K562 (cell line): ENCODE results near the gene RNF6. TPM values are rescaled to one million over a fixed set of nuclear protein-coding genes. Genes with fewer than 3 reads are reported as not detected.

Experiments used
- EP400 ChIP-seq: fragments of 450-650 bp; IDR thresholded peaks from 2 replicates; pipeline ENCODE4 v1.6.1; 2017; ENCODE audit warnings: antibody characterized with exemption, mild to moderate bottlenecking, moderate library complexity
- RBFOX2 ChIP-seq: fragments of 200-400 bp; formaldehyde crosslinking; IDR thresholded peaks from 2 replicates; pipeline ENCODE4 v1.6.1; 2017; ENCODE audit warnings: low read depth, mild to moderate bottlenecking, low read length, moderate library complexity
- TBP ChIP-seq: optimal IDR thresholded peaks from 2 replicates; pipeline ENCODE3; 2011; ENCODE audit warnings: low read depth, low read length, improper control_type of control experiment
- TRIM28 ChIP-seq: fragments of 450-650 bp; IDR thresholded peaks from 2 replicates; pipeline ENCODE4 v1.6.1; 2017
- ZEB2 ChIP-seq: fragments of 450-650 bp; IDR thresholded peaks from 2 replicates; pipeline ENCODE4 v1.6.1; 2016
- ZKSCAN8 ChIP-seq: fragments of 200-800 bp; sonication (Bioruptor generic); IDR thresholded peaks from 2 replicates; pipeline ENCODE4 v1.6.1; 2016; ENCODE audit warnings: missing genetic modification characterization, missing compliant biosample characterization
- ZNF384 ChIP-seq: IDR thresholded peaks from 2 replicates; pipeline ENCODE4 v1.6.1; 2012; ENCODE audit warnings: low read depth, low read length, improper control_type of control experiment
- polyA plus RNA-seq, 8 experiments: library from polyadenylated mRNA; depleted of rRNA in 4 of 8; stranded (reverse) in 5 of 8; unstranded in 3 of 8; fragments of >200 nt; fragmentation: Nextera tagmentation in 2 of 8; fragmentation: Illumina TruSeq in 1 of 8; extraction: Ambion mirVana in 2 of 8; extraction: Trizol in 1 of 8; gene quantifications; 2 replicates each; pipeline versions ENCODE4 v1.2.1 to v1.2.3, GENCODE V29; 2011 to 2014; ENCODE audit warnings: inconsistent platforms in 1 of 8, missing spikeins in 1 of 8
- total RNA-seq, 7 experiments: library from RNA; depleted of rRNA in 6 of 7; stranded (reverse); fragments of >200 nt in 6 of 7; fragmentation: Illumina TruSeq in 2 of 7; extraction: Trizol in 2 of 7; gene quantifications; 2 replicates each; pipeline versions ENCODE4 v1.2.1 to v1.2.3, GENCODE V29; 2011 to 2021; ENCODE audit warnings: low replicate concordance in 1 of 7
- TF ChIP-seq, protein P1 (sequence below), 2 experiments: fragments of 450-650 bp; formaldehyde crosslinking in 1 of 2; IDR thresholded peaks; 2 replicates each; pipeline versions ENCODE4 v1.4.0 to v1.6.1; 2014 to 2020; ENCODE audit warnings: mild to moderate bottlenecking in 2 of 2, borderline replicate concordance in 1 of 2, low read depth in 1 of 2
- TF ChIP-seq, protein P2 (sequence below): sonication (generic); formaldehyde crosslinking; IDR thresholded peaks from 2 replicates; pipeline ENCODE4 v1.8.0; 2022; ENCODE audit warnings: mild to moderate bottlenecking, missing genetic modification reagents
- TF ChIP-seq, protein P3 (sequence below): fragments of 250-450 bp; sonication (Bioruptor Pico); IDR thresholded peaks from 2 replicates; pipeline ENCODE4 v1.5.0; 2021
- TF ChIP-seq, protein P4 (sequence below): fragments of 450-650 bp; conservative IDR thresholded peaks from 2 replicates; pipeline ENCODE4 v1.6.1; 2016; ENCODE audit warnings: missing genetic modification characterization, low read depth, mild to moderate bottlenecking, control low read depth, missing compliant biosample characterization

The RNF6 gene
- total and polyA plus RNA-seq, 9 of the 15 experiments (the other 6 are each of a cell fraction or from before 2014, with no cell fraction given): 12.0 to 31.4 (median 22.3) TPM

DNA sequence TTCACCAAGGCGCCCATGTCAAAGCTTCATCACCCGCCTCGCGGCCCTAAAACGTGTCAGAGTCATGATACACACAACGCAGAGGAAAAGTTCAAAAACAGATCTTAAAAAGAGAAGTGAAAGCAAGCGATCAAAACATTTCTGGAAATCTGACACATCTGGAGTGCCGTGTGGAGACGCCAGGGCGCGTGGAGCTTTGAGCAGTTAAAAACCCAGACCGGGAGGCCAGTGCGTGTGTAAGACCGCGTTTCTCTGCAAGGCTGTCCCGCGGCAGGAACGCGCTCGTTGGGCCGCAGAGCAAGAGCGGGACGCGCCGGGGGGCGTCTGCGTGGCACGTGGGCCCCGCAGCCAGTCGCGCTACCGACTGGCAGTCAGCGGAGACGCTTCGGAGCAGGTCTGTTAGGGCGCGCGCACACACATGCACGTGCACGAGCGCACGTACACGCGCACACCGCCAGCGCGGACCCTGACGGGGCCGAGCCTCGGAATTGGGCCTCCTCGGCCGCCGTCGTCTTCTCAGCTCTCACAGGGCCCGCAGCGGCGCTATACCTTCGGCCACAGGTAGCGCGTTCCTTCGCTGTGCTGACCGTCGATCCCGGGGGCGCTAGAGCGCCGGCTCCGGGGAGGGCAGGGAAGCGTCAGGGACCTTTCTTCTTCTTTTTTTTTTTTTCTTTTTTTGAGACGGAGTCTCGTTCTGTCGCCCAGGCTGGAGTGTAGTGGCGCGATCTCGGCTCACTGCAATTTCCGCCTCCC is 35.8 kb downstream of the RNF6 start (continued):
- TF ChIP-seq, protein P1, sequence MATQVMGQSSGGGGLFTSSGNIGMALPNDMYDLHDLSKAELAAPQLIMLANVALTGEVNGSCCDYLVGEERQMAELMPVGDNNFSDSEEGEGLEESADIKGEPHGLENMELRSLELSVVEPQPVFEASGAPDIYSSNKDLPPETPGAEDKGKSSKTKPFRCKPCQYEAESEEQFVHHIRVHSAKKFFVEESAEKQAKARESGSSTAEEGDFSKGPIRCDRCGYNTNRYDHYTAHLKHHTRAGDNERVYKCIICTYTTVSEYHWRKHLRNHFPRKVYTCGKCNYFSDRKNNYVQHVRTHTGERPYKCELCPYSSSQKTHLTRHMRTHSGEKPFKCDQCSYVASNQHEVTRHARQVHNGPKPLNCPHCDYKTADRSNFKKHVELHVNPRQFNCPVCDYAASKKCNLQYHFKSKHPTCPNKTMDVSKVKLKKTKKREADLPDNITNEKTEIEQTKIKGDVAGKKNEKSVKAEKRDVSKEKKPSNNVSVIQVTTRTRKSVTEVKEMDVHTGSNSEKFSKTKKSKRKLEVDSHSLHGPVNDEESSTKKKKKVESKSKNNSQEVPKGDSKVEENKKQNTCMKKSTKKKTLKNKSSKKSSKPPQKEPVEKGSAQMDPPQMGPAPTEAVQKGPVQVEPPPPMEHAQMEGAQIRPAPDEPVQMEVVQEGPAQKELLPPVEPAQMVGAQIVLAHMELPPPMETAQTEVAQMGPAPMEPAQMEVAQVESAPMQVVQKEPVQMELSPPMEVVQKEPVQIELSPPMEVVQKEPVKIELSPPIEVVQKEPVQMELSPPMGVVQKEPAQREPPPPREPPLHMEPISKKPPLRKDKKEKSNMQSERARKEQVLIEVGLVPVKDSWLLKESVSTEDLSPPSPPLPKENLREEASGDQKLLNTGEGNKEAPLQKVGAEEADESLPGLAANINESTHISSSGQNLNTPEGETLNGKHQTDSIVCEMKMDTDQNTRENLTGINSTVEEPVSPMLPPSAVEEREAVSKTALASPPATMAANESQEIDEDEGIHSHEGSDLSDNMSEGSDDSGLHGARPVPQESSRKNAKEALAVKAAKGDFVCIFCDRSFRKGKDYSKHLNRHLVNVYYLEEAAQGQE (IDR thresholded peaks at IDR 0.05; ENCODE audit: borderline replicate concordance): peak; percentile 39; the same call in 1 of the 2 replicates
- TF ChIP-seq, protein P1 (CRISPR knock-in tag; IDR thresholded peaks at IDR 0.05; ENCODE audit: low read depth): no peak
- TF ChIP-seq ZEB2 (peak; percentile 62), TBP (peak; percentile 28), TRIM28 (0 out of 2 replicates have a peak, but pooled peaks have one; percentile 34), RBFOX2 (peak; percentile 73), ZNF384 (peak; percentile 84), ZKSCAN8 (CRISPR knock-in tag) (peak; percentile 66; the same call in 1 of the 2 replicates), EP400 (peak; percentile 70; the same call in 1 of the 2 replicates)
- TF ChIP-seq, protein P2, sequence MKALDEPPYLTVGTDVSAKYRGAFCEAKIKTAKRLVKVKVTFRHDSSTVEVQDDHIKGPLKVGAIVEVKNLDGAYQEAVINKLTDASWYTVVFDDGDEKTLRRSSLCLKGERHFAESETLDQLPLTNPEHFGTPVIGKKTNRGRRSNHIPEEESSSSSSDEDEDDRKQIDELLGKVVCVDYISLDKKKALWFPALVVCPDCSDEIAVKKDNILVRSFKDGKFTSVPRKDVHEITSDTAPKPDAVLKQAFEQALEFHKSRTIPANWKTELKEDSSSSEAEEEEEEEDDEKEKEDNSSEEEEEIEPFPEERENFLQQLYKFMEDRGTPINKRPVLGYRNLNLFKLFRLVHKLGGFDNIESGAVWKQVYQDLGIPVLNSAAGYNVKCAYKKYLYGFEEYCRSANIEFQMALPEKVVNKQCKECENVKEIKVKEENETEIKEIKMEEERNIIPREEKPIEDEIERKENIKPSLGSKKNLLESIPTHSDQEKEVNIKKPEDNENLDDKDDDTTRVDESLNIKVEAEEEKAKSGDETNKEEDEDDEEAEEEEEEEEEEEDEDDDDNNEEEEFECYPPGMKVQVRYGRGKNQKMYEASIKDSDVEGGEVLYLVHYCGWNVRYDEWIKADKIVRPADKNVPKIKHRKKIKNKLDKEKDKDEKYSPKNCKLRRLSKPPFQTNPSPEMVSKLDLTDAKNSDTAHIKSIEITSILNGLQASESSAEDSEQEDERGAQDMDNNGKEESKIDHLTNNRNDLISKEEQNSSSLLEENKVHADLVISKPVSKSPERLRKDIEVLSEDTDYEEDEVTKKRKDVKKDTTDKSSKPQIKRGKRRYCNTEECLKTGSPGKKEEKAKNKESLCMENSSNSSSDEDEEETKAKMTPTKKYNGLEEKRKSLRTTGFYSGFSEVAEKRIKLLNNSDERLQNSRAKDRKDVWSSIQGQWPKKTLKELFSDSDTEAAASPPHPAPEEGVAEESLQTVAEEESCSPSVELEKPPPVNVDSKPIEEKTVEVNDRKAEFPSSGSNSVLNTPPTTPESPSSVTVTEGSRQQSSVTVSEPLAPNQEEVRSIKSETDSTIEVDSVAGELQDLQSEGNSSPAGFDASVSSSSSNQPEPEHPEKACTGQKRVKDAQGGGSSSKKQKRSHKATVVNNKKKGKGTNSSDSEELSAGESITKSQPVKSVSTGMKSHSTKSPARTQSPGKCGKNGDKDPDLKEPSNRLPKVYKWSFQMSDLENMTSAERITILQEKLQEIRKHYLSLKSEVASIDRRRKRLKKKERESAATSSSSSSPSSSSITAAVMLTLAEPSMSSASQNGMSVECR: 0 out of 2 replicates have a peak, but pooled peaks have one; percentile 27
- TF ChIP-seq, protein P3, sequence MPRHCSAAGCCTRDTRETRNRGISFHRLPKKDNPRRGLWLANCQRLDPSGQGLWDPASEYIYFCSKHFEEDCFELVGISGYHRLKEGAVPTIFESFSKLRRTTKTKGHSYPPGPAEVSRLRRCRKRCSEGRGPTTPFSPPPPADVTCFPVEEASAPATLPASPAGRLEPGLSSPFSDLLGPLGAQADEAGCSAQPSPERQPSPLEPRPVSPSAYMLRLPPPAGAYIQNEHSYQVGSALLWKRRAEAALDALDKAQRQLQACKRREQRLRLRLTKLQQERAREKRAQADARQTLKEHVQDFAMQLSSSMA (CRISPR knock-in tag): no peak
- TF ChIP-seq, protein P4, sequence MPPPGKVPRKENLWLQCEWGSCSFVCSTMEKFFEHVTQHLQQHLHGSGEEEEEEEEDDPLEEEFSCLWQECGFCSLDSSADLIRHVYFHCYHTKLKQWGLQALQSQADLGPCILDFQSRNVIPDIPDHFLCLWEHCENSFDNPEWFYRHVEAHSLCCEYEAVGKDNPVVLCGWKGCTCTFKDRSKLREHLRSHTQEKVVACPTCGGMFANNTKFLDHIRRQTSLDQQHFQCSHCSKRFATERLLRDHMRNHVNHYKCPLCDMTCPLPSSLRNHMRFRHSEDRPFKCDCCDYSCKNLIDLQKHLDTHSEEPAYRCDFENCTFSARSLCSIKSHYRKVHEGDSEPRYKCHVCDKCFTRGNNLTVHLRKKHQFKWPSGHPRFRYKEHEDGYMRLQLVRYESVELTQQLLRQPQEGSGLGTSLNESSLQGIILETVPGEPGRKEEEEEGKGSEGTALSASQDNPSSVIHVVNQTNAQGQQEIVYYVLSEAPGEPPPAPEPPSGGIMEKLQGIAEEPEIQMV (tag): 0 out of 2 replicates have a peak, but pooled peaks have one; percentile 31
